ENCODE data around the gene POFUT1. TPM values are rescaled to one million over a fixed set of nuclear protein-coding genes. Genes with fewer than 3 reads are reported as not detected.

POFUT1 gene
- total RNA-seq (2022; extraction: Qiagen RNA extraction), result 39.7 to 49.4 TPM (median 45.1 TPM) in 5 replicates

GRCh38 chr20:32207626-32208498 lies at the start of gene POFUT1, which contains the start of gene PLAGL2:
Gene POFUT1, plus strand, starts transcription at chr20:32207880. Its CDS starts 62 bp downstream, at chr20:32207942.
Gene PLAGL2, minus strand, starts transcription at chr20:32207743. Its CDS starts 5,565 bp downstream, at chr20:32202178.

GRCh38 chr20:32277361-32278198 lies 69.9 kb downstream of the POFUT1 start, which contains the start of gene KIF3B:
Gene KIF3B, plus strand, starts transcription at chr20:32277651. Its CDS starts 32,127 bp downstream, at chr20:32309778.

Other genes with a start within 250 kb of the POFUT1 start
- 0.01 to 0.02 TPM in 2 of 5 replicates, not detected in the others for gene XKR7, start 239.7 kb upstream of the POFUT1 start, total RNA-seq (2022; extraction: Qiagen RNA extraction)
- 0.28 to 0.68 TPM (median 0.36 TPM) in 5 replicates for gene CCM2L, start 197.4 kb upstream of the POFUT1 start, total RNA-seq (2022; extraction: Qiagen RNA extraction)
- 0.09 to 0.13 TPM (median 0.11 TPM) in 5 replicates for gene HCK, start 155.6 kb upstream of the POFUT1 start, total RNA-seq (2022; extraction: Qiagen RNA extraction)
- gene TM9SF4, start 98.2 kb upstream of the POFUT1 start, total RNA-seq (2022; extraction: Qiagen RNA extraction), result 33.5 to 41.8 TPM (median 37.5 TPM) in 5 replicates
- gene PLAGL2, start 137 bp upstream of the POFUT1 start, total RNA-seq (2022; extraction: Qiagen RNA extraction), result 15.7 to 18.7 TPM (median 16.0 TPM) in 5 replicates
- gene KIF3B, start 69.8 kb downstream of the POFUT1 start, total RNA-seq (2022; extraction: Qiagen RNA extraction), result 20.9 to 30.3 TPM (median 24.6 TPM) in 5 replicates
- 30.9 to 33.2 TPM (median 32.4 TPM) in 5 replicates for gene ASXL1, start 150.5 kb downstream of the POFUT1 start, total RNA-seq (2022; extraction: Qiagen RNA extraction)

All from A549 treated with Hydrocortisone at 1 μM for 4 hours (cell line).